Measurements from ENCODE around the gene EVC2.

The EVC2 gene

GRCh38 chr4:5526080-5526846, 182.1 kb downstream of the EVC2 start:
- no peaks in the 10 kb centered on the region for H3K9me2 ChIP-seq (replicated peaks; ENCODE audit: low read depth, low read length)
- no peak for TF ChIP-seq CTCF (conservative IDR thresholded peaks at IDR 0.05; ENCODE audit: low read length)
- TF ChIP-seq EZH2phosphoT487 (IDR thresholded peaks at IDR 0.05; ENCODE audit: borderline replicate concordance): no peak
- H3K4me2 ChIP-seq (ENCODE audit: low read depth, low read length, poor library complexity, severe bottlenecking): no peak overlapping the region
- no peaks in the 10 kb centered on the region for H4K20me1 ChIP-seq (ENCODE audit: insufficient read depth, low read length, poor library complexity, severe bottlenecking)
- H3K4me1 ChIP-seq (ENCODE audit: insufficient read depth, low read length, poor library complexity, severe bottlenecking): no peaks in the 10 kb centered on the region
- no peaks in the 10 kb centered on the region for H3F3A ChIP-seq (ENCODE audit: low read depth)
- no peaks in the 10 kb centered on the region for H3K27me3 ChIP-seq (ENCODE audit: insufficient read depth, low read length, poor library complexity, severe bottlenecking)
- H3K9me3 ChIP-seq (ENCODE audit: insufficient read depth, low read depth, low read length): no peaks in the 10 kb centered on the region; the same call in 1 of the 2 replicates
- no peak overlapping the region for H2AFZ ChIP-seq (ENCODE audit: low read length)
- H3K9ac ChIP-seq (ENCODE audit: low read depth, low read length, poor library complexity, severe bottlenecking): no peak overlapping the region
- no peak overlapping the region for H3K4me3 ChIP-seq (ENCODE audit: low read length, poor library complexity, severe bottlenecking)
- H3K36me3 ChIP-seq (ENCODE audit: insufficient read depth, low read length): no peaks in the 10 kb centered on the region
- no peaks in the 10 kb centered on the region for H3K79me2 ChIP-seq (ENCODE audit: insufficient read depth, low read length)

GRCh38 chr4:5524446-5525299, 183.7 kb downstream of the EVC2 start:
- Histone ChIP-seq H3K79me2 (ENCODE audit: insufficient read depth, low read length) (no peaks in the 10 kb centered on the region), H3K36me3 (ENCODE audit: insufficient read depth, low read length) (no peaks in the 10 kb centered on the region), H3K9ac (ENCODE audit: low read depth, low read length, poor library complexity, severe bottlenecking) (no peak overlapping the region), H3K4me3 (ENCODE audit: low read length, poor library complexity, severe bottlenecking) (no peak overlapping the region), H3K4me1 (ENCODE audit: insufficient read depth, low read length, poor library complexity, severe bottlenecking) (no peaks in the 10 kb centered on the region), H3K9me2 (replicated peaks; ENCODE audit: low read depth, low read length) (no peaks in the 10 kb centered on the region), H3K27me3 (ENCODE audit: insufficient read depth, low read length, poor library complexity, severe bottlenecking) (no peaks in the 10 kb centered on the region), H4K20me1 (ENCODE audit: insufficient read depth, low read length, poor library complexity, severe bottlenecking) (no peaks in the 10 kb centered on the region), H3K9me3 (ENCODE audit: insufficient read depth, low read depth, low read length) (no peaks in the 10 kb centered on the region), H3K4me2 (ENCODE audit: low read depth, low read length, poor library complexity, severe bottlenecking) (no peak overlapping the region), H3F3A (ENCODE audit: low read depth) (no peaks in the 10 kb centered on the region), H2AFZ (ENCODE audit: low read length) (no peak overlapping the region)
- TF ChIP-seq CTCF (conservative IDR thresholded peaks at IDR 0.05; ENCODE audit: low read length): no peak
- no peak for TF ChIP-seq EZH2phosphoT487 (IDR thresholded peaks at IDR 0.05; ENCODE audit: borderline replicate concordance)

- Histone ChIP-seq H3K9me3 (ENCODE audit: insufficient read depth, low read depth, low read length) (no peaks in the 10 kb centered on the region), H3K9ac (ENCODE audit: low read depth, low read length, poor library complexity, severe bottlenecking) (no peak overlapping the region), H3K4me1 (ENCODE audit: insufficient read depth, low read length, poor library complexity, severe bottlenecking) (no peaks in the 10 kb centered on the region), H3K9me2 (replicated peaks; ENCODE audit: low read depth, low read length) (no peaks in the 10 kb centered on the region), H3K4me3 (ENCODE audit: low read length, poor library complexity, severe bottlenecking) (no peak overlapping the region), H3K27me3 (ENCODE audit: insufficient read depth, low read length, poor library complexity, severe bottlenecking) (no peaks in the 10 kb centered on the region), H3F3A (ENCODE audit: low read depth) (no peaks in the 10 kb centered on the region), H4K20me1 (ENCODE audit: insufficient read depth, low read length, poor library complexity, severe bottlenecking) (no peaks in the 10 kb centered on the region), H2AFZ (ENCODE audit: low read length) (no peak overlapping the region), H3K79me2 (ENCODE audit: insufficient read depth, low read length) (no peaks in the 10 kb centered on the region), H3K36me3 (ENCODE audit: insufficient read depth, low read length) (no peaks in the 10 kb centered on the region), H3K4me2 (ENCODE audit: low read depth, low read length, poor library complexity, severe bottlenecking) (no peak overlapping the region)
- no peak for TF ChIP-seq EZH2phosphoT487 (IDR thresholded peaks at IDR 0.05; ENCODE audit: borderline replicate concordance)
Observed at GRCh38 chr4:5517372-5517771, 191.0 kb downstream of the EVC2 start.
